K562 (cell line): ENCODE results near the gene P3H1. TPM values are rescaled to one million over a fixed set of nuclear protein-coding genes. Genes with fewer than 3 reads are reported as not detected.

ENCODE experiments used
- NFE2 ChIP-seq: IDR thresholded peaks from 2 replicates; pipeline ENCODE4 v1.6.1; 2014; ENCODE audit warnings: antibody characterized with exemption, low read depth
- PHTF2 ChIP-seq: fragments of 250-450 bp; sonication (Bioruptor Pico); IDR thresholded peaks from 2 replicates; pipeline ENCODE4 v1.5.0; 2021; ENCODE audit warnings: mild to moderate bottlenecking
- RUNX1 ChIP-seq: sonication (generic); IDR thresholded peaks from 2 replicates; pipeline ENCODE4 v1.6.1; 2016; ENCODE audit warnings: antibody characterized with exemption, low read depth
- SRF ChIP-seq, 2 experiments: fragments of 250-450, 450-650 bp in 1 of 2; sonication (Bioruptor Pico) in 1 of 2; sonication (generic) in 1 of 2; formaldehyde crosslinking; IDR thresholded peaks; 2 replicates each; pipeline versions ENCODE4 v1.5.0 to v1.5.1; 2020 to 2022; ENCODE audit warnings: mild to moderate bottlenecking in 1 of 2, missing genetic modification reagents in 1 of 2
- TFAM ChIP-seq: fragments of 250-450 bp; sonication (Bioruptor Pico); conservative IDR thresholded peaks from 2 replicates; pipeline ENCODE4 v1.5.0; 2021; ENCODE audit warnings: mild to moderate bottlenecking, moderate library complexity
- ZBTB17 ChIP-seq: fragments of 450-650 bp; formaldehyde crosslinking; IDR thresholded peaks from 2 replicates; pipeline ENCODE4 v1.4.0; 2020; ENCODE audit warnings: mild to moderate bottlenecking
- ZFX ChIP-seq: sonication (generic); formaldehyde crosslinking; IDR thresholded peaks from 2 replicates; pipeline ENCODE4 v1.8.0; 2022; ENCODE audit warnings: mild to moderate bottlenecking, missing genetic modification reagents, moderate library complexity
- ZNF121 ChIP-seq: sonication (generic); formaldehyde crosslinking; conservative IDR thresholded peaks from 2 replicates; pipeline ENCODE4 v1.8.0; 2022; ENCODE audit warnings: missing genetic modification reagents
- ZNF316 ChIP-seq: fragments of 450-650 bp; IDR thresholded peaks from 2 replicates; pipeline ENCODE4 v1.6.1; 2016
- ZNF699 ChIP-seq: fragments of 250-450 bp; sonication (Bioruptor Pico); IDR thresholded peaks from 2 replicates; pipeline ENCODE4 v1.8.0; 2021; ENCODE audit warnings: mild to moderate bottlenecking, moderate library complexity; ENCODE audit not compliant: insufficient replicate concordance
- ZNF76 ChIP-seq: fragments of 250-450 bp; sonication (Bioruptor Pico); IDR thresholded peaks from 2 replicates; pipeline ENCODE4 v1.4.0; 2020; ENCODE audit warnings: mild to moderate bottlenecking, moderate library complexity, borderline replicate concordance
- polyA plus RNA-seq, 8 experiments: library from polyadenylated mRNA; depleted of rRNA in 4 of 8; stranded (reverse) in 5 of 8; unstranded in 3 of 8; fragments of >200 nt; fragmentation: Nextera tagmentation in 2 of 8; fragmentation: Illumina TruSeq in 1 of 8; extraction: Ambion mirVana in 2 of 8; extraction: Trizol in 1 of 8; gene quantifications; 2 replicates each; pipeline versions ENCODE4 v1.2.1 to v1.2.3, GENCODE V29; 2011 to 2014; ENCODE audit warnings: inconsistent platforms in 1 of 8, missing spikeins in 1 of 8
- total RNA-seq, 7 experiments: library from RNA; depleted of rRNA in 6 of 7; stranded (reverse); fragments of >200 nt in 6 of 7; fragmentation: Illumina TruSeq in 2 of 7; extraction: Trizol in 2 of 7; gene quantifications; 2 replicates each; pipeline versions ENCODE4 v1.2.1 to v1.2.3, GENCODE V29; 2011 to 2021; ENCODE audit warnings: low replicate concordance in 1 of 7
- TF ChIP-seq, protein P1 (sequence below), 3 experiments: fragments of 200-800 bp in 1 of 3; fragments of 250-450 bp in 1 of 3; fragments of 450-650 bp in 1 of 3; sonication (Bioruptor Pico) in 1 of 3; sonication (Bioruptor generic) in 1 of 3; formaldehyde crosslinking in 1 of 3; IDR thresholded peaks; 2 replicates each; pipeline versions ENCODE4 v1.6.1 to v1.8.0; 2016 to 2022; ENCODE audit warnings: mild to moderate bottlenecking in 2 of 3, missing genetic modification characterization in 2 of 3, missing compliant biosample characterization in 1 of 3, moderate library complexity in 1 of 3
- TF ChIP-seq, protein P2 (sequence below): fragments of 450-650 bp; IDR thresholded peaks from 2 replicates; pipeline ENCODE4 v1.6.1; 2017; ENCODE audit warnings: antibody characterized with exemption
- TF ChIP-seq, protein P3 (sequence below): conservative IDR thresholded peaks from 2 replicates; pipeline ENCODE4 v1.6.1; 2011; ENCODE audit warnings: low read depth, mild to moderate bottlenecking, low read length; ENCODE audit not compliant: control insufficient read depth
- TF ChIP-seq, protein P4 (sequence below): fragments of 250-450 bp; sonication (Bioruptor Pico); IDR thresholded peaks from 2 replicates; pipeline ENCODE4 v1.8.0; 2022; ENCODE audit warnings: moderate library complexity, mild to moderate bottlenecking, inconsistent platforms

The P3H1 gene
- total and polyA plus RNA-seq, 9 of the 15 experiments (the other 6 are each of a cell fraction or from before 2014, with no cell fraction given), result 1.7 to 81.7 (median 45.7) TPM

DNA sequence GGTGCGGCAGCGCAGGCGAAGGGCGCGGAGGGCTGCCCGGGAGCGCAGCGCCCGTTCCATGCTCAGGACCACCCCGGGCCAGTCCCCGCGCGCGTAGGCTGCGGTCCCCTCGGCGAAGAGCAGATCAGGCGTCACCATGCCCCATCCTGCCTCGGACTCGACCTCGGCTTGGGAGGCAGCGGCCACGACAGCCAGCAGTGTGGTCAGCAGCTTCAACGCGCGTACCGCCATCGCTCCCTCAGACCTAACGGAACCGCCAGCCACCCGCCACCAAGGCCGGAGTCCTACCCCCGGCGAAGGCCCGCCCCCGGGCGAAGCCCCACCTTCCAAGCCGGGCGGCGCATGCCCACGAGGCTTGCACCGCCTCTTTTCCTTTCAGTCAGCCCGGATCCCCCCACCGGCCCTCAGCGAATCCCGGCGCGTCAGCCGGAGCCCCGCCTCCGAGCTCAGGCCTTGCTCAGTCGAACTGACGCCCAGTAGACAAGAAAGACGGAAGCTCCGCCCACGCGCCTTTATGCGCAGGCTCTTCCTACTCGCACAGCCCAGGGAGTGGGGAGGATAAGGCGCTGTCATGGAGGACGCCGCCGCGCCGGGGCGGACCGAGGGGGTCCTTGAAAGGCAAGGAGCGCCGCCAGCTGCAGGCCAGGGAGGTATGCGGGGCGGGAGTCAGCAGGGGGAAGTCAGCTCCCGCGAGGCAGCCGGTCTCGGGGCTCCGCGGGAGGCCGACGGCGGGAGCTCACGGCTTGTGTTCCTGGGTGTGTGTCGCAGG lies at the start of gene P3H1, which contains the start of gene C1orf50 (continued):
- TF ChIP-seq SRF (CRISPR knock-in tag; IDR thresholded peaks at IDR 0.05) (peak in 1 of 2 experiments; percentile 66; a peak in 1 of 4 replicates), ZFX (peak; percentile 93), RUNX1 (0 out of 2 replicates have a peak, but pooled peaks have one; percentile 36), TFAM (CRISPR knock-in tag) (no peak), ZNF699 (CRISPR knock-in tag) (no peak), PHTF2 (CRISPR knock-in tag) (no peak), ZNF121 (CRISPR knock-in tag) (no peak), ZNF316 (no peak), ZNF76 (CRISPR knock-in tag) (no peak), NFE2 (no peak; the same call in 1 of the 2 replicates), ZBTB17 (peak; percentile 57; the same call in 1 of the 2 replicates)
- TF ChIP-seq, protein P1, sequence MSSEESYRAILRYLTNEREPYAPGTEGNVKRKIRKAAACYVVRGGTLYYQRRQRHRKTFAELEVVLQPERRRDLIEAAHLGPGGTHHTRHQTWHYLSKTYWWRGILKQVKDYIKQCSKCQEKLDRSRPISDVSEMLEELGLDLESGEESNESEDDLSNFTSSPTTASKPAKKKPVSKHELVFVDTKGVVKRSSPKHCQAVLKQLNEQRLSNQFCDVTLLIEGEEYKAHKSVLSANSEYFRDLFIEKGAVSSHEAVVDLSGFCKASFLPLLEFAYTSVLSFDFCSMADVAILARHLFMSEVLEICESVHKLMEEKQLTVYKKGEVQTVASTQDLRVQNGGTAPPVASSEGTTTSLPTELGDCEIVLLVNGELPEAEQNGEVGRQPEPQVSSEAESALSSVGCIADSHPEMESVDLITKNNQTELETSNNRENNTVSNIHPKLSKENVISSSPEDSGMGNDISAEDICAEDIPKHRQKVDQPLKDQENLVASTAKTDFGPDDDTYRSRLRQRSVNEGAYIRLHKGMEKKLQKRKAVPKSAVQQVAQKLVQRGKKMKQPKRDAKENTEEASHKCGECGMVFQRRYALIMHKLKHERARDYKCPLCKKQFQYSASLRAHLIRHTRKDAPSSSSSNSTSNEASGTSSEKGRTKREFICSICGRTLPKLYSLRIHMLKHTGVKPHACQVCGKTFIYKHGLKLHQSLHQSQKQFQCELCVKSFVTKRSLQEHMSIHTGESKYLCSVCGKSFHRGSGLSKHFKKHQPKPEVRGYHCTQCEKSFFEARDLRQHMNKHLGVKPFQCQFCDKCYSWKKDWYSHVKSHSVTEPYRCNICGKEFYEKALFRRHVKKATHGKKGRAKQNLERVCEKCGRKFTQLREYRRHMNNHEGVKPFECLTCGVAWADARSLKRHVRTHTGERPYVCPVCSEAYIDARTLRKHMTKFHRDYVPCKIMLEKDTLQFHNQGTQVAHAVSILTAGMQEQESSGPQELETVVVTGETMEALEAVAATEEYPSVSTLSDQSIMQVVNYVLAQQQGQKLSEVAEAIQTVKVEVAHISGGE (CRISPR knock-in tag; IDR thresholded peaks at IDR 0.05), result no peak
- TF ChIP-seq, protein P2, sequence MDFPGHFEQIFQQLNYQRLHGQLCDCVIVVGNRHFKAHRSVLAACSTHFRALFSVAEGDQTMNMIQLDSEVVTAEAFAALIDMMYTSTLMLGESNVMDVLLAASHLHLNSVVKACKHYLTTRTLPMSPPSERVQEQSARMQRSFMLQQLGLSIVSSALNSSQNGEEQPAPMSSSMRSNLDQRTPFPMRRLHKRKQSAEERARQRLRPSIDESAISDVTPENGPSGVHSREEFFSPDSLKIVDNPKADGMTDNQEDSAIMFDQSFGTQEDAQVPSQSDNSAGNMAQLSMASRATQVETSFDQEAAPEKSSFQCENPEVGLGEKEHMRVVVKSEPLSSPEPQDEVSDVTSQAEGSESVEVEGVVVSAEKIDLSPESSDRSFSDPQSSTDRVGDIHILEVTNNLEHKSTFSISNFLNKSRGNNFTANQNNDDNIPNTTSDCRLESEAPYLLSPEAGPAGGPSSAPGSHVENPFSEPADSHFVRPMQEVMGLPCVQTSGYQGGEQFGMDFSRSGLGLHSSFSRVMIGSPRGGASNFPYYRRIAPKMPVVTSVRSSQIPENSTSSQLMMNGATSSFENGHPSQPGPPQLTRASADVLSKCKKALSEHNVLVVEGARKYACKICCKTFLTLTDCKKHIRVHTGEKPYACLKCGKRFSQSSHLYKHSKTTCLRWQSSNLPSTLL, result no peak
- TF ChIP-seq, protein P3, sequence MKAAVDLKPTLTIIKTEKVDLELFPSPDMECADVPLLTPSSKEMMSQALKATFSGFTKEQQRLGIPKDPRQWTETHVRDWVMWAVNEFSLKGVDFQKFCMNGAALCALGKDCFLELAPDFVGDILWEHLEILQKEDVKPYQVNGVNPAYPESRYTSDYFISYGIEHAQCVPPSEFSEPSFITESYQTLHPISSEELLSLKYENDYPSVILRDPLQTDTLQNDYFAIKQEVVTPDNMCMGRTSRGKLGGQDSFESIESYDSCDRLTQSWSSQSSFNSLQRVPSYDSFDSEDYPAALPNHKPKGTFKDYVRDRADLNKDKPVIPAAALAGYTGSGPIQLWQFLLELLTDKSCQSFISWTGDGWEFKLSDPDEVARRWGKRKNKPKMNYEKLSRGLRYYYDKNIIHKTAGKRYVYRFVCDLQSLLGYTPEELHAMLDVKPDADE, result peak; percentile 24; the same call in 1 of the 2 replicates
- TF ChIP-seq, protein P4, sequence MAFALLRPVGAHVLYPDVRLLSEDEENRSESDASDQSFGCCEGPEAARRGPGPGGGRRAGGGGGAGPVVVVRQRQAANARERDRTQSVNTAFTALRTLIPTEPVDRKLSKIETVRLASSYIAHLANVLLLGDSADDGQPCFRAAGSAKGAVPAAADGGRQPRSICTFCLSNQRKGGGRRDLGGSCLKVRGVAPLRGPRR (CRISPR knock-in tag), result no peak
